Ovary (tissue), 9 donors: ENCODE data around the gene KRT4. TPM values are rescaled to one million over a fixed set of nuclear protein-coding genes. Genes with fewer than 3 reads are reported as not detected.
"Not testable (repeated sequence)": the region's sequence is repeated elsewhere in the genome, so short reads cannot be mapped to it uniquely, and the experiment has no call there.

Experiments
- DNase-seq, 5 donors: peaks; one replicate each; pipeline ENCODE4 v3.0.0-alpha.2; 2019 to 2020
- H3K27ac ChIP-seq, 2 donors: fragments of 200-600 bp; one replicate each; pipeline versions ENCODE4 v1.5.1 to v1.8.0; 2019 to 2022
- H3K27me3 ChIP-seq: fragments of 200-600 bp; one replicate; pipeline ENCODE4 v1.8.0; 2022
- H3K36me3 ChIP-seq: fragments of 200-600 bp; sonication (generic); one replicate; pipeline ENCODE4 v1.5.1; 2019
- H3K4me1 ChIP-seq: one replicate; pipeline ENCODE4 v1.8.1; 2013; ENCODE audit warnings: mild to moderate bottlenecking, moderate library complexity; ENCODE audit not compliant: insufficient read depth
- H3K4me3 ChIP-seq: fragments of 200-600 bp; sonication (generic); one replicate; pipeline ENCODE4 v1.5.1; 2017
- H3K9me3 ChIP-seq, 2 donors: fragments of 200-600 bp in 1 of 2; sonication (generic) in 1 of 2; one replicate each; pipeline versions ENCODE4 v1.5.1 to v1.8.1; 2013 to 2019; ENCODE audit warnings: mild to moderate bottlenecking in 1 of 2, moderate library complexity in 1 of 2
- CTCF ChIP-seq, 3 donors: fragments of 450-650 bp in 2 of 3; fragments of 200-600 bp in 1 of 3; IDR thresholded peaks; one replicate each; pipeline versions ENCODE4 v1.5.1 to v1.8.0; 2016 to 2022; ENCODE audit warnings: antibody characterized with exemption in 3 of 3, mild to moderate bottlenecking in 1 of 3
- EP300 ChIP-seq: sonication (generic); formaldehyde crosslinking; IDR thresholded peaks from one replicate; pipeline ENCODE4 v1.6.1; 2017; ENCODE audit warnings: antibody characterized with exemption
- POLR2A ChIP-seq: fragments of 450-650 bp; IDR thresholded peaks from one replicate; pipeline ENCODE4 v1.6.1; 2017; ENCODE audit warnings: antibody characterized with exemption, mild to moderate bottlenecking, moderate library complexity
- WGBS, 3 donors: extraction: QIAGEN DNeasy Blood & Tissue Kit in 1 of 3; methylation state at CpG; one replicate each; pipeline versions ENCODE4 v1.1.5 to v1.1.7; 2013 to 2017; 5-methylcytosine and 5-hydroxymethylcytosine counted together
- intact Hi-C, 4 donors: fragments of 100-400 bp; cut with DNase I; formaldehyde crosslinking; loops; one replicate each; pipeline versions ENCODE4 v1.11.0 to v1.15.1; 2022 to 2023
- polyA plus RNA-seq, 2 donors: library from polyadenylated mRNA; stranded (reverse); fragments of 200-250 nt in 1 of 2; fragments of 350-450 nt in 1 of 2; fragmentation: Illumina TruSeq in 1 of 2; extraction: RNeasy Lipid Tissue Mini Kit (QIAGEN cat#74804) in 1 of 2; gene quantifications; one replicate each; pipeline ENCODE4 v1.2.3, GENCODE V29; 2013 to 2014
- total RNA-seq, 7 donors: library from RNA; depleted of rRNA in 2 of 7; stranded (reverse); fragments of >200 nt in 2 of 7; fragmentation: NEBNext Ultra II Directional in 3 of 7; extraction: Animal tissue kit (Norgen Biotek cat#: 25700) in 3 of 7; gene quantifications; one replicate each; pipeline versions ENCODE4 v1.1.0 to v1.2.4, GENCODE V29; 2016 to 2023
- donor health status: DM: no; HTN: no; CAD: no; lungs with moderate emphysema.
- donor health status: DM: no; HTN: no; CAD: no.
- donor health status: Bipolar disorder and iron deficiency.
- donor health status: DM: yes; HTN: yes; CAD: no.
- donor health status: DM: no; HTN: no; CAD: no.
- donor health status: DM: yes; HTN: yes; CAD: no.

The KRT4 gene
- total and polyA plus RNA-seq, 9 donors = 0.17 to 0.34 TPM; not detected in 7

DNA sequence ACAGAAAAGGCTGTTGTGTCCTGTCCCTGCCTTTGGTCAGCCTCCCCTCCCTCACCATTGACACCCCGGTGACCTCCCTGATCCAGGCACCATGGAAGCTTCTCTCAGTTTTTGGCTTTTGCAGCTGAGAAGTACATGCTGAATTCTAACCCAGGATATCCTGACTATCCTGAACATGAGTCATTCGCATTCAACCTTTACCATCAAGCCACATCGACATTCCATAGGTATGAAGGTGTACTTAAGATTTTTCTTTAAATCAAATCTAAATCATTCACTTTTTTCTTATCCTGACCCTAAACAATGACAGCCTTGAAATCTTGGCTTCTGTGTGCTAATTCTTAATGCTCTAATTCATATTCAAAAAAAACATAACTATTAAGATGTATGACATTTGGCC lies 43.6 kb upstream of the KRT4 start:
- TF ChIP-seq EP300 = no peak
- no peak overlapping the region for H3K4me3 ChIP-seq
- no peaks in the 10 kb centered on the region for H3K36me3 ChIP-seq
- intact Hi-C loops = loop anchor here in 1 of 4 donors (5.0 kb wide), 1 partner anchor 285 kb away; the partner anchor contains the start of gene KRT74
- WGBS, 3 donors = 88 to 94% (median 93%) methylated on average over 3 of the region's 3 CpGs
- H3K27ac ChIP-seq = no peak overlapping the region
- H3K4me1 ChIP-seq = no peaks in the 10 kb centered on the region
- H3K9me3 ChIP-seq = no peaks in the 10 kb centered on the region
- H3K27me3 ChIP-seq = no peaks in the 10 kb centered on the region
- no peak for DNase-seq

- Histone ChIP-seq H3K36me3 (no peaks in the 10 kb centered on the region), H3K27ac (no peak overlapping the region), H3K4me3 (no peak overlapping the region), H3K27me3 (no peaks in the 10 kb centered on the region), H3K4me1 (no peaks in the 10 kb centered on the region), H3K9me3 (no peaks in the 10 kb centered on the region)
- 77 to 91% (median 85%) methylated on average over 3 of the region's 3 CpGs for WGBS, 3 donors
- DNase-seq = no peak
- TF ChIP-seq EP300 = no peak
- TF ChIP-seq CTCF (IDR thresholded peaks at IDR 0.05) = no peak
- no peak for TF ChIP-seq POLR2A
- intact Hi-C loops = loop anchor here in 1 of 4 donors (5.0 kb wide), 1 partner anchor 284 kb away; the partner anchor contains the start of gene KRT74
Observed at GRCh38 chr12:52856787-52857186, 42.9 kb upstream of the KRT4 start.

DNA sequence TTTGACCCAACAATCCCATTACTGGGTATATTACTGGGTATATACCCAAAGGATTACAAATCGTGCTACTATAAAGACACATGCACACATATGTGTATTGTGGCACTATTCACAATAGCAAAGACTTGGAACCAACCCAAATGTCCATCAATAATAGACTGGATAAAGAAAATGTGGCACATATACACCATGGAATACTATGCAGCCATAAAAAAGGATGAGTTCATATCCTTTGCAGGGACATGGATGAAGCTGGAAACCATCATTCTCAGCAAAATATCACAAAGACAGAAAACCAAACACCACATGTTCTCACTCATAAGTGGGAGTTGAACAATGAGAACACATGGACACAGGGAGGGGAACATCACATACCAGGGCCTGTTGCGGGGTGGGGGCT lies 42.2 kb upstream of the KRT4 start:
- not testable (repeated sequence) for H3K4me1 ChIP-seq, DNase-seq, H3K27ac ChIP-seq, H3K9me3 ChIP-seq, H3K36me3 ChIP-seq, H3K4me3 ChIP-seq, H3K27me3 ChIP-seq
- 56 to 90% (median 89%) methylated on average over 2 of the region's 2 CpGs for WGBS, 3 donors
- intact Hi-C loops = loop anchor here in 1 of 4 donors (5.0 kb wide), 1 partner anchor 284 kb away; the partner anchor contains the start of gene KRT74

GRCh38 chr12:52851787-52852186 lies 37.9 kb upstream of the KRT4 start:
- intact Hi-C loops = no loop called here
- no peaks in the 10 kb centered on the region for H3K9me3 ChIP-seq
- no peaks in the 10 kb centered on the region for H3K36me3 ChIP-seq
- DNase-seq = no peak
- no peaks in the 10 kb centered on the region for H3K27me3 ChIP-seq
- H3K4me1 ChIP-seq = no peaks in the 10 kb centered on the region
- TF ChIP-seq POLR2A (no peak), EP300 (no peak), CTCF (IDR thresholded peaks at IDR 0.05) (no peak)
- no peak overlapping the region for H3K4me3 ChIP-seq
- no peak overlapping the region for H3K27ac ChIP-seq

GRCh38 chr12:52850681-52851080 lies 36.8 kb upstream of the KRT4 start:
- TF ChIP-seq CTCF (IDR thresholded peaks at IDR 0.05) = no peak
- TF ChIP-seq POLR2A = no peak
- no peak for TF ChIP-seq EP300
- intact Hi-C loops = no loop called here
- no peaks in the 10 kb centered on the region for H3K36me3 ChIP-seq
- H3K9me3 ChIP-seq = no peaks in the 10 kb centered on the region
- no peak overlapping the region for H3K4me3 ChIP-seq
- no peaks in the 10 kb centered on the region for H3K4me1 ChIP-seq
- 79 to 89% (median 84%) methylated on average over 5 of the region's 5 CpGs for WGBS, 3 donors
- H3K27me3 ChIP-seq = no peaks in the 10 kb centered on the region
- no peak for DNase-seq
- no peak overlapping the region for H3K27ac ChIP-seq
